Liver (tissue), 9 donors: ENCODE data around the gene CELF2. TPM values are rescaled to one million over a fixed set of nuclear protein-coding genes. Genes with fewer than 3 reads are reported as not detected.

Source experiments
- DNase-seq: peaks from one replicate; pipeline ENCODE4 v3.0.0-alpha.2; 2017; ENCODE audit warnings: low spot score
- H3K27ac ChIP-seq, 2 donors: one replicate each; pipeline ENCODE4 v1.7.0; 2013; ENCODE audit warnings: inconsistent platforms in 2 of 2, low read length in 2 of 2, control low read depth in 1 of 2, low read depth in 1 of 2, mild to moderate bottlenecking in 1 of 2
- H3K27me3 ChIP-seq, 4 donors: one replicate each; pipeline versions ENCODE4 v1.6.1 to v1.7.0; 2013; ENCODE audit warnings: low read length in 3 of 4, inconsistent platforms in 1 of 4, mild to moderate bottlenecking in 1 of 4, moderate library complexity in 1 of 4; ENCODE audit not compliant: control insufficient read depth in 4 of 4, insufficient read depth in 4 of 4
- H3K36me3 ChIP-seq, 4 donors: one replicate each; pipeline versions ENCODE4 v1.6.1 to v1.7.0; 2013; ENCODE audit warnings: low read length in 3 of 4, mild to moderate bottlenecking in 3 of 4, low read depth in 1 of 4, moderate library complexity in 1 of 4; ENCODE audit not compliant: control insufficient read depth in 4 of 4, insufficient read depth in 3 of 4
- H3K4me1 ChIP-seq, 4 donors: one replicate each; pipeline versions ENCODE4 v1.6.1 to v1.7.0; 2013; ENCODE audit warnings: low read length in 3 of 4, mild to moderate bottlenecking in 3 of 4, moderate library complexity in 1 of 4; ENCODE audit not compliant: control insufficient read depth in 4 of 4, insufficient read depth in 4 of 4
- H3K4me3 ChIP-seq, 3 donors: one replicate each; pipeline versions ENCODE4 v1.6.1 to v1.7.0; 2013; ENCODE audit warnings: low read length in 3 of 3, control low read depth in 1 of 3, low read depth in 1 of 3, mild to moderate bottlenecking in 1 of 3
- H3K9ac ChIP-seq, 2 donors: one replicate each; pipeline ENCODE4 v1.7.0; 2013; ENCODE audit warnings: low read length in 2 of 2, mild to moderate bottlenecking in 2 of 2, moderate library complexity in 2 of 2, control low read depth in 1 of 2, low read depth in 1 of 2
- H3K9me3 ChIP-seq, 4 donors: one replicate each; pipeline versions ENCODE4 v1.6.1 to v1.7.0; 2013; ENCODE audit warnings: low read length in 3 of 4; ENCODE audit not compliant: control insufficient read depth in 4 of 4
- EGR1 ChIP-seq, 2 donors: IDR thresholded peaks; 2 replicates each; pipeline ENCODE4 v1.6.1; 2016 to 2018; ENCODE audit warnings: antibody characterized with exemption in 2 of 2, low read depth in 2 of 2
- FOXA1 ChIP-seq: IDR thresholded peaks from 2 replicates; pipeline ENCODE4 v1.6.1; 2016; ENCODE audit warnings: antibody characterized with exemption
- FOXA2 ChIP-seq: IDR thresholded peaks from 2 replicates; pipeline ENCODE4 v1.6.1; 2016; ENCODE audit warnings: antibody characterized with exemption
- GABPA ChIP-seq, 2 donors: IDR thresholded peaks in 1 of 2; conservative IDR thresholded peaks in 1 of 2; 2 replicates each; pipeline ENCODE4 v1.6.1; 2016; ENCODE audit warnings: antibody characterized with exemption in 2 of 2, mild to moderate bottlenecking in 1 of 2, moderate library complexity in 1 of 2
- HNF4A ChIP-seq, 2 donors: conservative IDR thresholded peaks; 2 replicates each; pipeline ENCODE4 v1.6.1; 2016; ENCODE audit warnings: antibody characterized with exemption in 2 of 2, mild to moderate bottlenecking in 2 of 2
- HNF4G ChIP-seq: IDR thresholded peaks from 2 replicates; pipeline ENCODE4 v1.6.1; 2016; ENCODE audit warnings: antibody characterized with exemption
- JUND ChIP-seq, 2 donors: IDR thresholded peaks; 2 replicates each; pipeline ENCODE4 v1.6.1; 2016; ENCODE audit warnings: antibody characterized with exemption in 2 of 2
- NR2F2 ChIP-seq: IDR thresholded peaks from 2 replicates; pipeline ENCODE4 v1.6.1; 2016; ENCODE audit warnings: antibody characterized with exemption
- RAD21 ChIP-seq, 2 donors: IDR thresholded peaks; 2 replicates each; pipeline ENCODE4 v1.6.1; 2016; ENCODE audit warnings: antibody characterized with exemption in 2 of 2, mild to moderate bottlenecking in 2 of 2
- RXRA ChIP-seq, 2 donors: IDR thresholded peaks; 2 replicates each; pipeline ENCODE4 v1.6.1; 2017 to 2018; ENCODE audit warnings: antibody characterized with exemption in 2 of 2, mild to moderate bottlenecking in 1 of 2
- SP1 ChIP-seq: IDR thresholded peaks from 2 replicates; pipeline ENCODE4 v1.6.1; 2018; ENCODE audit warnings: antibody characterized with exemption, mild to moderate bottlenecking
- TAF1 ChIP-seq: conservative IDR thresholded peaks from 2 replicates; pipeline ENCODE4 v1.6.1; 2016; ENCODE audit warnings: antibody characterized with exemption, mild to moderate bottlenecking
- YY1 ChIP-seq: IDR thresholded peaks from 2 replicates; pipeline ENCODE4 v1.6.1; 2016; ENCODE audit warnings: antibody characterized with exemption, mild to moderate bottlenecking
- WGBS: extraction: QIAGEN DNeasy Blood & Tissue Kit; methylation state at CpG from one replicate; pipeline ENCODE4 v1.1.7; 2013; 5-methylcytosine and 5-hydroxymethylcytosine counted together
- polyA plus RNA-seq, 2 donors: library from polyadenylated mRNA; stranded (reverse) in 1 of 2; unstranded in 1 of 2; fragments of 200-250 nt in 1 of 2; fragments of >200 nt in 1 of 2; fragmentation: Nextera tagmentation in 1 of 2; extraction: Ambion mirVana in 1 of 2; gene quantifications; one replicate each; pipeline versions ENCODE4 v1.2.1 to v1.2.3, GENCODE V29; 2013 to 2015
- total RNA-seq, 2 donors: library from RNA; depleted of rRNA; stranded (reverse); fragments of >200 nt; gene quantifications; one replicate each; pipeline ENCODE4 v1.2.3, GENCODE V29; 2014
- TF ChIP-seq, protein P1 (sequence below): IDR thresholded peaks from 2 replicates; pipeline ENCODE4 v1.6.1; 2016; ENCODE audit warnings: antibody characterized with exemption
- TF ChIP-seq, protein P2 (sequence below): IDR thresholded peaks from 2 replicates; pipeline ENCODE4 v1.6.1; 2016; ENCODE audit warnings: antibody characterized with exemption
- TF ChIP-seq, protein P3 (sequence below): IDR thresholded peaks from 2 replicates; pipeline ENCODE4 v1.6.1; 2016; ENCODE audit warnings: antibody characterized with exemption
- TF ChIP-seq, protein P4 (sequence below): fragments of 150-350 bp; IDR thresholded peaks from 2 replicates; pipeline ENCODE4 v1.5.1; 2017; ENCODE audit warnings: improper control_type of control experiment, low read depth, low read length; ENCODE audit not compliant: missing input control
- TF ChIP-seq, protein P5 (sequence below): IDR thresholded peaks from 2 replicates; pipeline ENCODE4 v1.6.1; 2016; ENCODE audit warnings: antibody characterized with exemption, mild to moderate bottlenecking
- donor health status: healthy.
- donor health status: healthy.
- donor health status: healthy.
- donor health status: healthy.
- donor health status: healthy.

The CELF2 gene
- total and polyA plus RNA-seq, 4 donors, result 1.4 to 8.5 (median 5.6) TPM

DNA sequence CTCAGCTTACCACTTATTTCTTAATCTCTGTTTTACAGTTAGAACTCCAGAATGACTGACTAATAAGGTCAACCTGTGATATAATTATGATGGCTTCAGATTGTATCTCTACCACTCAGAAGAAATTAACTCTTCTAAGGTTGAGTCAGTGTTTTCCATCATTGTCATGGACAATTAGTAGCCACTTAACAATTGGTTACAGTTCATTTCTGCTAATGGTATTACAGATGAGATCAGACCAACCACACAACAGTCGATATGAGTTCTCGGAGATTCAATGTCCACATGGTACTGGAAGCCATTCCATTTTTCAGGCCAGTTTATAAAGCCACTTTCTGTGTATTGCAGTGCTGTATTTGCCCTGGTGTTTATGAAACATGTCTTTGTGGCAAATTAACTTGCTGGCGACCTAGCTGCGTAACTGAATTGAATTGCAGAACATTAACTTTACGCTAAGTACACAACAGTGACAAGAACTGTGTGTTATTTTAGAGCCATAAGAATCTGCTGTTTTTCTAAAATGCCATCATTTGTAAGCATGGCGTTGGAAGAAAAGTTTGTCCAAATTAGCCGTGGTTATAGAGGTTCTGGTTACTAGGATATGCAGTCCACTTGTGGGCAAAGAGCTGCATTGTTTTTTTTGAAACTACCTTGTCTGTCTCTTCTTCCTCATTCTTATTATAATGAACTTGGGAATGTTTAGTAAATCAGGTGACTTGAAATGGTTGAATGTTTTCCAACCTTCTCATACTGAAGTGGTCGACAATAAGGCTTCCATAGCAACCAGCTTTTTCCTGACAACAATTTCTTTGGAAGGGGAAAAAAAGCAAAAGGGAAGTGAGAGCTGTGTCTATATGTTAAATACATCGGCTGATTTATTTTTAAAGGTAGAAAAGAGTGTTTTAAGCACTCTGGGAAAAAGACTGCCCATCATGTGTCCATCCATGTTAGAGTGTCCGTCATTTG, 76.4 kb downstream of the CELF2 start:
- WGBS, result 72% methylated on average over 10 of the region's 10 CpGs
- H3K36me3 ChIP-seq, result no peaks in the 10 kb centered on the region
- no peaks in the 10 kb centered on the region for H3K9me3 ChIP-seq
- no peak overlapping the region for H3K4me3 ChIP-seq
- H3K27me3 ChIP-seq, result peaks cover 0 to 3% (median 1%) of the 10 kb centered on the region in 4 donors
- no peak for TF ChIP-seq FOXA1
- DNase-seq, result no peak
- no peaks in the 10 kb centered on the region for H3K4me1 ChIP-seq
- H3K27ac ChIP-seq, result no peak overlapping the region
- no peak overlapping the region for H3K9ac ChIP-seq

DNA sequence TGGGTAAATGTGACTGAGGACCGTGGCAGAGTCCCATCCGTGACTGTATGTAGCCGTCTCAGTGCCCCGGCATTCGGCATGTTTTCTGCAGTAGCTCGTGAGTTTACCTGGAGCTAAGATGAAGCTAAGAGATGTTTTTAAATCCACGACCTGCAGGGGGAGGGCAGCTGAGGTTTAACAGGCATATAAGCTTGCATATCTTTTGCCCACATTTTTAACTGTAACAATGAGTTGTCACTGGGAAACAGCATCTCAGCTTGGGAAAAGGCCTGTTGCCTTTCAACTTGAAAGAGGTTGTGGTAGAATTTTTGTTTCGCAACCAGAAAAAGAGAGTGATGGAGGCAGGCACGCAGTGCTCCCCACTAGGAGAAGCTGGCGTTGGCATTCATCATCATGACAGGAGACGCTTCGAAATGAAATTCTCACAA, 77.7 kb downstream of the CELF2 start:
- Histone ChIP-seq H3K27ac (no peak overlapping the region), H3K9me3 (no peaks in the 10 kb centered on the region), H3K4me3 (no peak overlapping the region), H3K4me1 (no peaks in the 10 kb centered on the region), H3K27me3 (peaks cover 0 to 3% (median 3%) of the 10 kb centered on the region in 4 donors), H3K9ac (no peak overlapping the region), H3K36me3 (no peaks in the 10 kb centered on the region)
- TF ChIP-seq JUND (IDR thresholded peaks at IDR 0.05) (no peak), FOXA1 (no peak), HNF4G (no peak)
- WGBS, result 76% methylated on average over 12 of the region's 12 CpGs
- DNase-seq, result no peak

DNA sequence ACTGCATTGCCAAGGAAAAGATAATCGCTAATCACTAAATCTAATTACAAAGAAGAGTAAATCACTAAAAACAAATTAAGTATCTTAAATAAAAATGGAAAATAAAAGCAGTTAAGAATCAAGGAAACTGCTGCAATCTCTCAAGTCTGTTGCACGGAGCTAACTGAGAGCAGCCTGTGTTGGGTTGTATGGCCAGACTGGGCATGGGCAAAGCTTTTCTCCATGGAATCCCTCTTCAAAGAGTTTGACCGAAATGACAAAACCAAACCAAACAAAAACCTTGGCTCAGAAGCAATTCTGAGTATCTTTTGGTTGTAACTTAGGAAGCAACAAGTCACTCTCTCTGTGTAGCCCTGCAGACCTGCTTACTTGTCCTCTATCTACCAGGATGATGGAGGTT, 78.8 kb downstream of the CELF2 start:
- H3K27me3 ChIP-seq, result peaks cover 0 to 3% (median 3%) of the 10 kb centered on the region in 4 donors
- H3K36me3 ChIP-seq, result no peaks in the 10 kb centered on the region
- no peak overlapping the region for H3K27ac ChIP-seq
- no peak overlapping the region for H3K4me3 ChIP-seq
- WGBS, result 55% methylated on average over 3 of the region's 3 CpGs
- no peaks in the 10 kb centered on the region for H3K9me3 ChIP-seq
- no peak overlapping the region for H3K9ac ChIP-seq
- no peaks in the 10 kb centered on the region for H3K4me1 ChIP-seq
- no peak for TF ChIP-seq JUND (IDR thresholded peaks at IDR 0.05)
- TF ChIP-seq FOXA1, result no peak
- no peak for TF ChIP-seq NR2F2
- TF ChIP-seq EGR1 (IDR thresholded peaks at IDR 0.05; ENCODE audit: low read depth in 2 of 2), result no peak
- TF ChIP-seq HNF4A (conservative IDR thresholded peaks at IDR 0.05), result no peak
- TF ChIP-seq HNF4G, result no peak
- TF ChIP-seq, protein P1, sequence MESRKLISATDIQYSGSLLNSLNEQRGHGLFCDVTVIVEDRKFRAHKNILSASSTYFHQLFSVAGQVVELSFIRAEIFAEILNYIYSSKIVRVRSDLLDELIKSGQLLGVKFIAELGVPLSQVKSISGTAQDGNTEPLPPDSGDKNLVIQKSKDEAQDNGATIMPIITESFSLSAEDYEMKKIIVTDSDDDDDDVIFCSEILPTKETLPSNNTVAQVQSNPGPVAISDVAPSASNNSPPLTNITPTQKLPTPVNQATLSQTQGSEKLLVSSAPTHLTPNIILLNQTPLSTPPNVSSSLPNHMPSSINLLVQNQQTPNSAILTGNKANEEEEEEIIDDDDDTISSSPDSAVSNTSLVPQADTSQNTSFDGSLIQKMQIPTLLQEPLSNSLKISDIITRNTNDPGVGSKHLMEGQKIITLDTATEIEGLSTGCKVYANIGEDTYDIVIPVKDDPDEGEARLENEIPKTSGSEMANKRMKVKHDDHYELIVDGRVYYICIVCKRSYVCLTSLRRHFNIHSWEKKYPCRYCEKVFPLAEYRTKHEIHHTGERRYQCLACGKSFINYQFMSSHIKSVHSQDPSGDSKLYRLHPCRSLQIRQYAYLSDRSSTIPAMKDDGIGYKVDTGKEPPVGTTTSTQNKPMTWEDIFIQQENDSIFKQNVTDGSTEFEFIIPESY, result no peak
- no peak for TF ChIP-seq RXRA (IDR thresholded peaks at IDR 0.05)
- no peak for TF ChIP-seq TAF1
- no peak for TF ChIP-seq GABPA (IDR thresholded peaks at IDR 0.05 in 1 of 2, conservative IDR thresholded peaks at IDR 0.05 in 1 of 2)
- TF ChIP-seq, protein P2, sequence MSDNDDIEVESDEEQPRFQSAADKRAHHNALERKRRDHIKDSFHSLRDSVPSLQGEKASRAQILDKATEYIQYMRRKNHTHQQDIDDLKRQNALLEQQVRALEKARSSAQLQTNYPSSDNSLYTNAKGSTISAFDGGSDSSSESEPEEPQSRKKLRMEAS, result no peak
- TF ChIP-seq FOXA2, result no peak
- no peak for TF ChIP-seq RAD21 (IDR thresholded peaks at IDR 0.05)
- no peak for TF ChIP-seq YY1
- TF ChIP-seq, protein P3, sequence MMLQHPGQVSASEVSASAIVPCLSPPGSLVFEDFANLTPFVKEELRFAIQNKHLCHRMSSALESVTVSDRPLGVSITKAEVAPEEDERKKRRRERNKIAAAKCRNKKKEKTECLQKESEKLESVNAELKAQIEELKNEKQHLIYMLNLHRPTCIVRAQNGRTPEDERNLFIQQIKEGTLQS, result no peak
- TF ChIP-seq, protein P4, sequence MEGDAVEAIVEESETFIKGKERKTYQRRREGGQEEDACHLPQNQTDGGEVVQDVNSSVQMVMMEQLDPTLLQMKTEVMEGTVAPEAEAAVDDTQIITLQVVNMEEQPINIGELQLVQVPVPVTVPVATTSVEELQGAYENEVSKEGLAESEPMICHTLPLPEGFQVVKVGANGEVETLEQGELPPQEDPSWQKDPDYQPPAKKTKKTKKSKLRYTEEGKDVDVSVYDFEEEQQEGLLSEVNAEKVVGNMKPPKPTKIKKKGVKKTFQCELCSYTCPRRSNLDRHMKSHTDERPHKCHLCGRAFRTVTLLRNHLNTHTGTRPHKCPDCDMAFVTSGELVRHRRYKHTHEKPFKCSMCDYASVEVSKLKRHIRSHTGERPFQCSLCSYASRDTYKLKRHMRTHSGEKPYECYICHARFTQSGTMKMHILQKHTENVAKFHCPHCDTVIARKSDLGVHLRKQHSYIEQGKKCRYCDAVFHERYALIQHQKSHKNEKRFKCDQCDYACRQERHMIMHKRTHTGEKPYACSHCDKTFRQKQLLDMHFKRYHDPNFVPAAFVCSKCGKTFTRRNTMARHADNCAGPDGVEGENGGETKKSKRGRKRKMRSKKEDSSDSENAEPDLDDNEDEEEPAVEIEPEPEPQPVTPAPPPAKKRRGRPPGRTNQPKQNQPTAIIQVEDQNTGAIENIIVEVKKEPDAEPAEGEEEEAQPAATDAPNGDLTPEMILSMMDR, result no peak
- TF ChIP-seq SP1, result no peak
- TF ChIP-seq, protein P5, sequence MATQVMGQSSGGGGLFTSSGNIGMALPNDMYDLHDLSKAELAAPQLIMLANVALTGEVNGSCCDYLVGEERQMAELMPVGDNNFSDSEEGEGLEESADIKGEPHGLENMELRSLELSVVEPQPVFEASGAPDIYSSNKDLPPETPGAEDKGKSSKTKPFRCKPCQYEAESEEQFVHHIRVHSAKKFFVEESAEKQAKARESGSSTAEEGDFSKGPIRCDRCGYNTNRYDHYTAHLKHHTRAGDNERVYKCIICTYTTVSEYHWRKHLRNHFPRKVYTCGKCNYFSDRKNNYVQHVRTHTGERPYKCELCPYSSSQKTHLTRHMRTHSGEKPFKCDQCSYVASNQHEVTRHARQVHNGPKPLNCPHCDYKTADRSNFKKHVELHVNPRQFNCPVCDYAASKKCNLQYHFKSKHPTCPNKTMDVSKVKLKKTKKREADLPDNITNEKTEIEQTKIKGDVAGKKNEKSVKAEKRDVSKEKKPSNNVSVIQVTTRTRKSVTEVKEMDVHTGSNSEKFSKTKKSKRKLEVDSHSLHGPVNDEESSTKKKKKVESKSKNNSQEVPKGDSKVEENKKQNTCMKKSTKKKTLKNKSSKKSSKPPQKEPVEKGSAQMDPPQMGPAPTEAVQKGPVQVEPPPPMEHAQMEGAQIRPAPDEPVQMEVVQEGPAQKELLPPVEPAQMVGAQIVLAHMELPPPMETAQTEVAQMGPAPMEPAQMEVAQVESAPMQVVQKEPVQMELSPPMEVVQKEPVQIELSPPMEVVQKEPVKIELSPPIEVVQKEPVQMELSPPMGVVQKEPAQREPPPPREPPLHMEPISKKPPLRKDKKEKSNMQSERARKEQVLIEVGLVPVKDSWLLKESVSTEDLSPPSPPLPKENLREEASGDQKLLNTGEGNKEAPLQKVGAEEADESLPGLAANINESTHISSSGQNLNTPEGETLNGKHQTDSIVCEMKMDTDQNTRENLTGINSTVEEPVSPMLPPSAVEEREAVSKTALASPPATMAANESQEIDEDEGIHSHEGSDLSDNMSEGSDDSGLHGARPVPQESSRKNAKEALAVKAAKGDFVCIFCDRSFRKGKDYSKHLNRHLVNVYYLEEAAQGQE, result no peak
- no peak for DNase-seq
